HG03521 (cell line): ENCODE measurements around the gene PRR36.
A peak's percentile ranks its signal among the peaks of the same experiment; 100 is the strongest.

Source experiments
- ATAC-seq: cut with Tn5 transposase; IDR thresholded peaks from one replicate; pipeline ENCODE4 v1.9.1; 2021; ENCODE audit warnings: mild to moderate bottlenecking, moderate library complexity; ENCODE audit not compliant: unreplicated experiment

Gene PRR36

DNA sequence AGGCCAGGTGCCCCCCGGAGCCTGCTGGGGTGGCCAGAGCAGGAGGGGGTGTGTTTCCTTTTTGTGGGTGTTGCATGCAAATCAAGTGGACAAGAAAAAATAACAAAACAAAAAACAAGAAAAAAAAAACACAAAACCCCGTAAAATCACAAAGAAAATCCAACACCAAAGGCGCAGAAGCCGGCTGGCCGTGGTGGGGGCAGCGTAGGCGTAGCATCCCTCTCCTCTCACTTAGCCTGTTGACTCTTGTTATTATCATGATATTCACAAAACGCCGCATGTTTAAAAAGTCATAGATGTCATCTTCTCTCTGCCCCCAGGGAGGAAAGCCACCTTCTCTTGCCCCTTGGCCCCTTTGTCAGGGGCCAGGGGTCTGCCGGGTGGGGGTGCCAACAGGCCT is 39.5 kb upstream of the PRR36 start:
- no peak for ATAC-seq

- ATAC-seq: no peak
Observed at GRCh38 chr19:7912697-7913564, 38.7 kb upstream of the PRR36 start.

GRCh38 chr19:7912144-7912696 is 38.0 kb upstream of the PRR36 start:
- ATAC-seq: no peak

GRCh38 chr19:7911508-7912143 is 37.4 kb upstream of the PRR36 start:
- ATAC-seq: no peak

DNA sequence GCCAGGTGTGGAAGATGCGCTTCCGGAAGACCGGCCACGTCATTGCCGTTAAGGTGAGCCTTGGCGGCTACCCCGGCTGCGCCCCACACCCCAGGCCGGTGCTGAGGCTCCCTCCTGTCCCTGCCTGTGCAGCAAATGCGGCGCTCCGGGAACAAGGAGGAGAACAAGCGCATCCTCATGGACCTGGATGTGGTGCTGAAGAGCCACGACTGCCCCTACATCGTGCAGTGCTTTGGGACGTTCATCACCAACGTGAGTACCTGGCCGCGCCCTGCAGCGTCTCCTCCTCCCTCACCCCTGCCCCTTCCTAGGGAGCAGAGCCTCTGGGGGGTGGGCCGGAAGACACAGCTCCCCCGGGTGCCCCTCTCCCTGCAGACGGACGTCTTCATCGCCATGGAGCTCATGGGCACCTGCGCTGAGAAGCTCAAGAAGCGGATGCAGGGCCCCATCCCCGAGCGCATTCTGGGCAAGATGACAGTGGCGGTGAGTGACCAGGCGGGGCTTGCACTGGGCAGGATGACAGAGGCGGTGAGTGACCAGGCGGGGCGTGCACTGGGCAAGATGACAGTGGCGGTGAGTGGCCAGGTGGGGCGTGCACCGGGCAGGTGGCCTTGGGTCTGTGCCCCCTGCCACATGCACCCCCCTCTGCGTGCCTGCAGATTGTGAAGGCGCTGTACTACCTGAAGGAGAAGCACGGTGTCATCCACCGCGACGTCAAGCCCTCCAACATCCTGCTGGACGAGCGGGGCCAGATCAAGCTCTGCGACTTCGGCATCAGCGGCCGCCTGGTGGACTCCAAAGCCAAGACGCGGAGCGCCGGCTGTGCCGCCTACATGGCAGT is 36.4 kb upstream of the PRR36 start:
- ATAC-seq: no peak

- no peak for ATAC-seq
Observed at GRCh38 chr19:7909471-7910067, 35.4 kb upstream of the PRR36 start.

DNA sequence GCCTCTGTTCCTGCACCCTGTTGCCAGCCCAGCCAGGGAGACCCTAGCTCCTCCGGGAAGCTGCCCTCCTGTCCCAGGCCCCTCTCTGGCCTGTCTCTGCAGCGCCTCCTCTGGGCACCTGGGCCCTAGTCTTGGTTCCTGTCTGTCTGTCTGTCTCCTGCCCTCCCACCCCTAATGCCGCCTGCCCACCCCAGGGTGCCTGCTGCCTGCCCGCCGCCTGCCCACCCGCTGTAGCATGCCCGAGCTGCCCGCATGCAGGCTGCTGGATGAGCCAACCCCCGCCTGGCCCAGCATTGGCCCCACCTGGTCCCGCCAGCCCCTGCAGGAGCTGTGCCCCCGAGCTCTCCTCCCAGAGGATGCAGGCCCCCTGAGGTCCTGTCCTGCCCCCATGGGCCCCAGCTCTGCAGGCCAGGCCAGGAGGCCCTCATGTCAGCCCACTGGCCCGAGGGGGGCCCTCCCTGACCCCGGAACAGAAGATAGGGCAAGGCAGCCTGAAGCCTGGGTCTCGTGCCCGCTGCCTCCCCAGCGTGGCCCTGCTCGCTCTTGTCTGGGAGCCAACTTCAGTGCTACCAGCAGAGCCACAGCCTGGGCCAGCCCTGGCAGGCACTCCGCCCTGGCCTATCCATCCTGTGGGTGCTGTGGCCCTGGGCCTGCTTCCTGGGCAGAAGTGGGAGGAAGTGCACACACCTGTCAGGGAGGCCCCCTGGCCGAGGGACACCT is 34.7 kb upstream of the PRR36 start:
- no peak for ATAC-seq

- ATAC-seq: no peak
Observed at GRCh38 chr19:7908078-7908699, 34.0 kb upstream of the PRR36 start.

- no peak for ATAC-seq
Observed at GRCh38 chr19:7907544-7907943, 33.4 kb upstream of the PRR36 start.

DNA sequence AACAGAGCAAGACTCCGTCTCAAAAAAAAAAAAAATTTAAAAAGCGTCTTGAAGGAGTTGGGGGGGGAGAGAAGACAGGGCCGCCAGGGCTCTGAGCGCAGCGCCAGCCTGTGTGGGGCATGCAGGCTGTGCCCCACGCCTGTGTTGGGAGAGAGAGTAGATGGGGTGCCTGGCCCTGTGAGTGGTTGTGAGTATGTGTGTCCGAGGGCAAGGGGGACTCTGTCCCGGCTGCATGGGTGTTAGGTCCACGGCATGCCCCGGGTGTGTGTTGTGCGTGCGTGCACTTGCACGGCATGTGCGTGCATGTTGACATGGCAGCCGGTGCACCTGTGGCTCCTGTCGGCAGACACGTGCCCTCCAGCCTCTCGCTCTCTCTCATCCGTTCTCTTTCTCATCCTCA is 32.9 kb upstream of the PRR36 start:
- ATAC-seq: no peak

- ATAC-seq: no peak
Observed at GRCh38 chr19:7905859-7906258, 31.7 kb upstream of the PRR36 start.

DNA sequence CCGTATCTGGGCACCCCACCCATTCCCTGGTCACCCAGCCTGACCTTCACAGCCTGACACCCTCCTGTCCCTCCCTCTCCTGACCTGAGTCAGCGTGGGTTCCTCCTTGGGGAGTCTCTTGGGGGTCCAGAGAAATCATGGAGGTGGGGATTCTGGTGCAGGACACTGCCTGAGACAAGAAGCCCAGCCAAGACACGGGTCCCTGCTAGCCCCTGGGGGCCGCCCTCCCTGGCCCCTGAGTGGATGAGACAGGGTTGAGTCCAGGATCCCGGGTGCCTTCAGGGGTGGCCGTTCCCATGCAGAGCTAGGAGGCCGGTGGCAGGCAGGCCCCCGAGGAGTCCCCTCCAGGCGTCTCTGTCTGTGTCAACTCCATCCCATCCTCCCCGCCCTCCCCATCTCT is 31.1 kb upstream of the PRR36 start:
- ATAC-seq: no peak

GRCh38 chr19:7904074-7905020 is 30.2 kb upstream of the PRR36 start:
- ATAC-seq: peak; percentile 21

GRCh38 chr19:7903244-7904073 is 29.3 kb upstream of the PRR36 start, which contains the start of gene MAP2K7:
Gene MAP2K7, plus strand, starts transcription at chr19:7903877. Its CDS starts 68 bp downstream, at chr19:7903945.
- peak; percentile 87 for ATAC-seq

DNA sequence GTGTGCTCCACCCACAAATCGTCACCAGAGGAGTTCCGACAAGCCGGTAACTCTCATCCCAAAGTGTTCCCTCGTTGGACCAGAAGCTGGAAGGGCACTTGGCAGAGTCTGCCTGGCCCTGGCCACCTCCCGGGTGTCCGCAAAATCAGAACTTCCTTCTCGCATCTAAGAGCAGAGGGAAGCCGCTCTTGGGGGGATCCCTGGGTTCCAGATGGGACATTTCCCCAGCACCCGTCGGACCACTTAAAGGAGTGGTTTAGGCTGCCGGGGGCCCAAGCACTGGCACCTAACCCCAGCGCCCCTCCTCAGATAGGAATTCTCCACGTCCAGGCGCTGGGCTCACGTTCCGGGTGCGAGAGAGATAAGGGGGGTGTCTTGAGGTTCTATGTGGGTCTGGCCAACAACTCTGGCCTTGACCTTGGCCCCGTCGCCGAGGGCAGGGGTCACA is 28.6 kb upstream of the PRR36 start:
- no peak for ATAC-seq

- no peak for ATAC-seq
Observed at GRCh38 chr19:7901337-7901736, 27.1 kb upstream of the PRR36 start.

DNA sequence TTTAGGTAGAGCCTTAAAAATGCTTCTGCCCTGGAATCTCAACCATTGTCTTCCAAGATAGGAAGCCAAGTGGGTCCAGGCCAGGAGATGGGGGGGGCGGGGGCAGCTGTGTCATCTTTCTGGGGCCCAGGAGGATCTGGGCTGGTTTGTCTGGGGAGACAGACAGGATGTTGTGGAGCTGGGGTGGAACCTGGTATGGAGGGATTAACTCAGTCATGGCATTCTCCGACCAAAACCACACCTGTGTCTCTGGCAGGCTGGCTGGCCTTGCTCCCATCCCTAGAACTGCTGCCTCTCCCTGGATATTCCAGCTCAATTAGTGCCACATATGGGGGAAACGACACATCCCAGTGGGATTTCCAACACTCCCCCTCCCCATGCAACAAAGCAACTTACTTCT is 26.7 kb upstream of the PRR36 start:
- ATAC-seq: no peak
